CD4-positive, alpha-beta T cell treated with Interleukin-6 for 4 hours (primary cell): ENCODE data around the gene GAB2.
"Not testable (repeated sequence)": the region's sequence is repeated elsewhere in the genome, so short reads cannot be mapped to it uniquely, and the experiment has no call there.

Experiments
- DNase-seq: peaks from one replicate; pipeline ENCODE4 v3.0.0-alpha.2; 2020; ENCODE audit warnings: mixed read lengths

The GAB2 gene

GRCh38 chr11:78176605-78177141, 240.9 kb downstream of the GAB2 start:
- DNase-seq = no peak

DNA sequence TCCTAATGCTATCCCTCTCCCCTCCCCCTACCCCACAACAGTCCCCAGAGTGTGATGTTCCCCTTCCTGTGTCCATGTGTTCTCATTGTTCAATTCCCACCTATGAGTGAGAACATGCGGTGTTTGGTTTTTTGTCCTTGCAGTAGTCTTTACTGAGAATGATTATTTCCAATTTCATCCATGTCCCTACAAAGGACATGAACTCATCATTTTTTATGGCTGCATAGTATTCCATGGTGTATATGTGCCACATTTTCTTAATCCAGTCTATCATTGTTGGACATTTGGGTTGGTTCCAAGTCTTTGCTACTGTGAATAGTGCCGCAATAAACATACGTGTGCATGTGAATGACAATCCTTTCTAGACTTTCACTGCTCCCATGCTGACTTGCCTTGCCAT, 241.8 kb downstream of the GAB2 start:
- not testable (repeated sequence) for DNase-seq

- DNase-seq = no peak
These were observed 245.7 kb downstream of the GAB2 start for GRCh38 chr11:78171951-78172350.

GRCh38 chr11:78170874-78171549, 246.6 kb downstream of the GAB2 start:
- DNase-seq = no peak

GRCh38 chr11:78170413-78170812, 247.2 kb downstream of the GAB2 start:
- no peak for DNase-seq

DNA sequence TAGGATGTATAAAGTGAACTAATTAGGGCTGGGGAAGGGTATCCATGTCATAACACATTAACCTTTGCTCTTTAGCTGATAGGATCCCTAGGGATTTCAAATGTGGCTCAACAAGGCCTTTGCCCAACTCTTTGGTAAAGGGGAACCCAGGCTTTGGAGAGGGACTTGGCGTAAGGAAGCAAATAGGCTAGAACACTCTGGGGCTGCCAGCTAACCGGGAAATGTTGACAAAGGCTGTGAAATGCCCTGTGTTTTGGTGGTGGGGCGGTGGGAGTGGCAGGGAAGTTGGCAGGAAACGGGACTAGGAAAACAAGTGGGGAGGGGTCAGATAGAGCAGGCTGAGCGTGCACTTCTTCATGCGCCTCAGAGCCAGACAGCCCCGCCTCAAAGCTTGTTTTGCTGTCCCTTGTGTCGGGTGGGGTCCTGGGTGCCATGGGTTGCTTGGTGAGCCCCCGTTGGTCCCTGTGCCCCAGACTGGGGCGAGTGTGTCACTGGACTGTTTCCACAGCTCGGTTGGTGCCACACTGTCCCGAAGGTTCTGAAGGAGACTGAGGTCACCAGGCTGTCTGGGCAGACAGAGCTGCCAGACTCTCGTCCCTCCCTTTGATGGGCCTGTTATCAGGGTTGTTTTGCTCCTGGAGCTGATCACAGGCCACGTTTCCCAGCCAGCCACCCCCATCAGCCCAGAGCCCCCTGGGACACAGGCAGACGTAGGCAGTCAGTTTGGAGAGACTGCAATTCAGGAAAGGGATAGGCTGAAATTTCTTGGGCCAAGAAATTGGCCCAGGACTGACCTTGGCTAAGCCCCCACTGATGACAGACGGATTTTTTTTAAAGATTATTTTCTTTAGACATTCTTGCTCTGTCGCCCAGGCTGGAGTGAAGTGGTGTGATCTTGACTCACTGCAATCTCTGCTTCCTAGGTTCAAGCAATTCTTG, 248.8 kb downstream of the GAB2 start:
- DNase-seq = no peak

- no peak for DNase-seq
These were observed 250.7 kb downstream of the GAB2 start for GRCh38 chr11:78166855-78167469.
